HG02798 (cell line): ENCODE results near the gene PNPLA7.
"Not testable (repeated sequence)": the region's sequence is repeated elsewhere in the genome, so short reads cannot be mapped to it uniquely, and the experiment has no call there.

Source experiments
- ATAC-seq: cut with Tn5 transposase; IDR thresholded peaks from one replicate; pipeline ENCODE4 v1.9.1; 2021; ENCODE audit warnings: mild to moderate bottlenecking; ENCODE audit not compliant: unreplicated experiment, poor library complexity

Gene PNPLA7

DNA sequence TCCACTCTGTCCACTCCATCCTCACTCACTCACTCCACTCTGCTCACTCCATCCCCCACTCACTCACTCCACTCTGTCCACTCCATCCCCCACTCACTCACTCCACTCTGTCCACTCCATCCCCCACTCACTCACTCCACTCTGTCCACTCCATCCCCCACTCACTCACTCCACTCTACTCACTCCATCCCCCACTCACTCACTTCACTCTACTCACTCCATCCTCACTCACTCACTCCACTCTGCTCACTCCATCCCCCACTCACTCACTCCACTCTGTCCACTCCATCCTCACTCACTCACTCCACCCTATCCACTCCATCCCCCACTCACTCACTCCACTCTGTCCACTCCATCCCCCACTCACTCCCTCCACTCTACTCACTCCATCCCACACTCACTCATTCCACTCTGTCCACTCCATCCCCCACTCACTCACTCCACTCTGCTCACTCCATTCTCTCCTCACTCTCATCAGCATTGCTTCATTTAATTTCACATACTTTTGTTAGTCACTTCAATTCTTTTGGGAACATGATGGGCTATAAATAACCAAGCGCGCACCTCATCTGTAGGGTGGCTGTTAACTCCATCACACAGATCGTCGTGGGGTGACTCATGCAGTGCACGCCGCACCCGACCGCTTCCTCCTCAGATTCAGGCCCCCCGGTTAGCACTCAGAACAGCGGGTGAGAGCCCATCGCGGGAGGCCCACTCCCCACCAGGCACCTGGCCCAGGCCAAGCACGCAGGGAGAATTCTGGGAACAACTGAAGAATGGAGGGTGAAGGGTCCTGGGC lies 31.3 kb downstream of the PNPLA7 start:
- not testable (repeated sequence) for ATAC-seq

GRCh38 chr9:137516144-137516917 lies 33.9 kb downstream of the PNPLA7 start:
- ATAC-seq, result no peak

- no peak for ATAC-seq
Measured at GRCh38 chr9:137515338-137515724, 34.9 kb downstream of the PNPLA7 start.

DNA sequence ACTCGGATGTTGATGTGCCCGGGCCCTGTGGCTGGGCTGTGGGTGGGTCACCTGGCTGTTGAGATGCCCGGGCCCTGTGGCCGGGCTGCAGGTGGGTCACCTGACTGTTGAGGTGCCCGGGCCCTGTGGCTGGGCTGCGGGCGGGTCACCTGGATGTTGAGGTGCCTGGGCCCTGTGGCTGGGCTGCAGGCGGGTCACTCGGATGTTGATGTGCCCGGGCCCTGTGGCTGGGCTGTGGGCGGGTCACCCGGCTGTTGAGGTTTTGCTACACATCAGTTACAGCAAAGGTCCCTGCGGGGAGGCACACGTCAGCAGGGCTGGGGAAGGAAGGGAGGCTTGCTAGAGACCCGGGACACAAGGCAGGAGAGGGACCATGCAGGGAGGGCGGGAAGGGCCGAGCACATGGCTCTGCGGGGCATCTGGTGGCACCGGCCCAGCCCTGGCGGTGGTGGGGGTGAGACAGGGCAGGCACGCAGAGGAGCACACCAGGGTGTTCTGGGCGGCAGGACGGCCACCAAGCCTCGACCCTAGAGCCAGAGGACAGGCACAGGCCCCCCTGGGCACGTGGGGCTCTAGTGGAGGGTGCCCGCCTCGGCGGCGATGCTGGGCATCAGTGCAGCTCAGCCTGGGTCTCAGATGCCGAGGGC lies 35.4 kb downstream of the PNPLA7 start:
- ATAC-seq, result no peak

DNA sequence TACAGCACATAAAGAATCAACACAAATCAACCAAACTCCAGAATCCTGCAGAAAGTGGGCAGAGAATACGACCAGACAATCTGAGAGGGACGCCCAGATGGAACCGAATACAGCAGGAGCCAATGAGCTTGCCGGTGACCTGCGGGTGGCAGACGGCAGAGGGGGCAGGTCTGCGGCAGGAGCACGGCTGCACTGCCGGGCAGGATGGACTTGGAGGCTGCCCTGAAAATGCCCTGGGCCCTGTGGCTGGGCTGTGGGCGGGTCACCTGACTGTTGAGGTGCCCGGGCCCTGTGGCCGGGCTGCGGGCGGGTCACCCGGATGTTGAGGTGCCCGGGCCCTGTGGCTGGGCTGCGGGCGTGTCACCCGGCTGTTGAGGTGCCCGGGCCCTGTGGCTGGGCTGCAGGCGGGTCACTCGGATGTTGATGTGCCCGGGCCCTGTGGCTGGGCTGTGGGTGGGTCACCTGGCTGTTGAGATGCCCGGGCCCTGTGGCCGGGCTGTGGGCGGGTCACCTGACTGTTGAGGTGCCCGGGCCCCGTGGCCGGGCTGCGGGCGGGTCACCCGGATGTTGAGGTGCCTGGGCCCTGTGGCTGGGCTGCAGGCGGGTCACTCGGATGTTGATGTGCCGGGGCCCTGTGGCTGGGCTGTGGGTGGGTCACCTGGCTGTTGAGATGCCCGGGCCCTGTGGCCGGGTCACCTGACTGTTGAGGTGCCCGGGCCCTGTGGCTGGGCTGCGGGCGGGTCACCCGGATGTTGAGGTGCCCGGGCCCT lies 36.2 kb downstream of the PNPLA7 start:
- not testable (repeated sequence) for ATAC-seq

- not testable (repeated sequence) for ATAC-seq
Measured at GRCh38 chr9:137513136-137513535, 37.1 kb downstream of the PNPLA7 start.

- ATAC-seq, result no peak
Measured at GRCh38 chr9:137511758-137512463, 38.3 kb downstream of the PNPLA7 start.

GRCh38 chr9:137511126-137511525 lies 39.1 kb downstream of the PNPLA7 start:
- not testable (repeated sequence) for ATAC-seq

GRCh38 chr9:137509198-137509597 lies 41.0 kb downstream of the PNPLA7 start:
- no peak for ATAC-seq

DNA sequence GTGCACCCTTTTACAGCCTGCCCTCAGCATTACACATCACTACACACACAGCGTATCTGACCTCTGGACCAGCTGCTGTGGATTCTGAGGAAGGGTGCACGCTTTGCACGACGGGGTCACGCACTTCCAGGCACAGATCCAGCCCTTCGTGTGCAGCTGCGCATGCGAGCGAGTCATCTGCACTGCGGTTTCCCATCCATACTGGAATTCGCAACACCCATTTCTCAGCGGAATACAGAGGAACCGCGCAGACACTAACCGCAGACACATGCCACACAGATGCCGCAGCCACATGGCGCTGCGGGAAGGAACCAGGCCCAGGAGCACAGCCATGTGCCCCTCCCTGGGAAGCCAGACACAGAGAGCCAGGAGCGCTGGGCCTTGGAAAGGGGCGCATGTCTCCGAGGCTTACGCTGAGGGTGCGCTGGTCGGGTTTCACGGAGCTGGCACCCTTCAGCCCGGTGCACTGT lies 43.5 kb downstream of the PNPLA7 start:
- ATAC-seq, result no peak

DNA sequence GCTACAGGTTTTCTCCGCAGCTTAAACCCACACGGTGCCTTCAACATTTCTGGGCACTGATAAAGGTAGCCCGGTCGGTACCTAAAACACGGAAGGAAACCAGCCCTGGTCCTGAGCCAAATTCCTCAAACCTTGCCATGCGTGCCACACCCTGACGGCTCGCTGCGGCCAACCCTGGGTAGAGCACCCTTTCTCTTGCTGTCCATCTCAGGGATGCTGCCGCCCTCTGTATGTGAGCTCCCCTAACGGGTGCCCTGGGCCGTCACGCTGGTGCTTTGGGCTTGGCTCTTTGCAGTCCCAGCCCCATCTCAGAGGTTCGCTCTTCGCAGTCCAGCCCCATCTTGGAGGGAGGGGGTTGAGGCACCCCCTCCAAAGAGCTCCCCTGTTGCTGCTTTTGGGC lies 43.9 kb downstream of the PNPLA7 start:
- no peak for ATAC-seq

GRCh38 chr9:137505421-137506140 lies 44.6 kb downstream of the PNPLA7 start:
- ATAC-seq, result no peak

DNA sequence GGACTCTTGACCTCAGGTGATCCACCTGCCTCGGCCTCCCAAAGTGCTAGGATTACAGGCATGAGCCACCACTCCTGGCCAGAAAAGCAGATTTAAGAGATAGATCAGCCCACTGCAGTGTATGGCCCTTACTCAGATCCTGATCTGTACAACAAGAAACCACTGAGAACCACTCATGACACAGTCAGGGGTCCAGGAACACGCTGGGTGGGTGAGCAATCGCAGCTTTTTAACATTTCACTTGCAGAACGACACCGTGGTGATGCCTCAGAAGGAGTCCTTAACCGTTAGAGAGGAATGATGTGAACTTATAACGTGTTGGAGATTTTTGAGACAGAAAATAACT lies 45.8 kb downstream of the PNPLA7 start:
- ATAC-seq, result no peak

DNA sequence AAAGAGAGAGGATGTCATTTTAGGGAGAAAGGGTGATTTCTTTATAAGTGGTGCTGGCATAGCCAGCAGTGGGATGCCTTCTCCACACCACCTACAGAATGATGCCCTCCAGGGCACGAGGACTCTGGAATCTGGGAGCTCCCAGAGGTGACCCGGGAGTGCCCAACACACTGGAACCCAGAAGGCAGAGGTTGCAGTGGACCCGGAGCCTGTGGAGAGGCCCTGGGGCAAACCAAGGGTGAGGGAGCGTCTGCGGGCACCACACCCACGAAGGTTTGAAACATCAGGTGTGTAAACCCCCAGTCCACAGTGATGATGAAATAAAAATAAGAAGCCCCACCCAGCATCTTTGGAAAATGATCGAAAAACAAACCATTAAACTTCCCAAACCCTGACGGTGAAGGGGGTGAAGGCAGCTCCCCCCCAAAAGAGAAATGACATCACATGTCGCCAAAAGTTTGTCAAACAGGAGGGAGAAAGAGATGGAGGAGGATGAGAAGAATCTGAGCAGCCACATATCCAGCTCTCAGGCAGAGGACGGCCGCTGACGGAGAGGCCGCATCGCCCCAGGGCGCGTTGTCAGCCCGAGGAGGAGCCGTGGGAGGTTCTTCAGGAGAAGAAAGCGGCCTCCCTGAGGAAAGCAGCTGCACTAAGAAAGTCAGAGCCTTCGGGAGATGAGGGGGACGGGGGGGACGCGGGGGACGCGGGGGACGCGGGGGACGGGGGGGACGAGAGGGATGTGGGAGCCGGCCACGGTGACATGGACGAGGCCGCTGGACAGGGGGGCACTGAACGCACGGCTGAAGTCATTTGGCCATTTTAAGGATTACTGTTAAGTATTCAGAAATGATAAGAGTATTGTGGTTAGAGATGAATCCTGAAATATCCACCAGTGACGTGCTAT lies 47.9 kb downstream of the PNPLA7 start:
- ATAC-seq, result no peak

DNA sequence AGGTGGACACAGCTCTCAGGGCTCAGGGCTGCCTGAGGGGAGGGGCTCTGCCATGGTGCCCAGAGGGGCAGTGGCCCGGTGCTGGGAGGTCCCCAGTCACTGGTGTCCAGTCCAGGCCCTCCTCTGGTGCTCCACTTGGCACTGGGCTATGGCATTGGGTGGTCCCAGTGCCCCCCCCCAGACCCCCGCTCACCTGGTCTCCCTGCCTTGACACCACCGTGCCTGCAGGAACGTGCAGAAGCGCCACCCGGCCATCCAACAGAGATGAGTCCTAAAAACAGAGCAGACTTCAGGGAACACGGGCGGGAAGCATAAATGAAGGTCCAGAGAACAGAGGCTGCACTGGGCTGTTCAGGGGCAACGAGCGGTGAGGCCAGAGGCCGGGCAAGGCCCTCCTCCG lies 48.7 kb downstream of the PNPLA7 start:
- ATAC-seq, result no peak

DNA sequence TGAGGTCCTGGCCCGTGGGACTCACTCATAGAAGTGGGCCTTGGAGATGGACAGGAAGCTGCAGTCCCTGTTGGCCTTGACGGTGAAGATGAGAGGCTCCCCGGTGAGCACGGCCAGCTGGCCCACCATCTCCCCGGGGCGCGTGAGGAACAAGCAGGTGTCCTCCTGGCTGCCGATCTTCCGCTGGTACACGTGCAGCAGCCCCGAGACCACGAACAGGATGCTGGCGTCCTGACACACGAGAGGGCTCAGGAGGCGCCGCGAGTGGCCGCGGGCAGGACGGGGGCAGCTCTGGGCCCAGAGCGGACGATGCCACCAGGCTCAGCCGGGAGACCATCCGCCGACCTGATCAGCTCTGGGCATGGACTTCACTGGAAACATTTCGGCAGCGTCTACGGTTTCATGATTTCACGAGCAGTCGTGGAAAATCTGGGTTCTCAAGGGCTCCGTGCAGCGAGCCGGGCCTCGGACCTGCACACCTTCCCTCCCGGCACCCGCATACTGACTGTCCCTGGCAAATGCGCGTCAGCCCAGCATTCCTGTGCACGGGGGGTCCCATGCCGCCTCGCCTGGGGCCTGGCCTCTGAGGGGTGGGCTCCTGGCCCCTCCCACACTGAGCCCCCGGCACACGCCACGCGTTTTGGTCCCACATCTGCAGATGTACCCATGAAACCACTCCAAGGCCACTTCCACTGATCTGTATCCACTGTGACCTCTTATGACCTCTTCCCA lies 49.4 kb downstream of the PNPLA7 start:
- no peak for ATAC-seq

DNA sequence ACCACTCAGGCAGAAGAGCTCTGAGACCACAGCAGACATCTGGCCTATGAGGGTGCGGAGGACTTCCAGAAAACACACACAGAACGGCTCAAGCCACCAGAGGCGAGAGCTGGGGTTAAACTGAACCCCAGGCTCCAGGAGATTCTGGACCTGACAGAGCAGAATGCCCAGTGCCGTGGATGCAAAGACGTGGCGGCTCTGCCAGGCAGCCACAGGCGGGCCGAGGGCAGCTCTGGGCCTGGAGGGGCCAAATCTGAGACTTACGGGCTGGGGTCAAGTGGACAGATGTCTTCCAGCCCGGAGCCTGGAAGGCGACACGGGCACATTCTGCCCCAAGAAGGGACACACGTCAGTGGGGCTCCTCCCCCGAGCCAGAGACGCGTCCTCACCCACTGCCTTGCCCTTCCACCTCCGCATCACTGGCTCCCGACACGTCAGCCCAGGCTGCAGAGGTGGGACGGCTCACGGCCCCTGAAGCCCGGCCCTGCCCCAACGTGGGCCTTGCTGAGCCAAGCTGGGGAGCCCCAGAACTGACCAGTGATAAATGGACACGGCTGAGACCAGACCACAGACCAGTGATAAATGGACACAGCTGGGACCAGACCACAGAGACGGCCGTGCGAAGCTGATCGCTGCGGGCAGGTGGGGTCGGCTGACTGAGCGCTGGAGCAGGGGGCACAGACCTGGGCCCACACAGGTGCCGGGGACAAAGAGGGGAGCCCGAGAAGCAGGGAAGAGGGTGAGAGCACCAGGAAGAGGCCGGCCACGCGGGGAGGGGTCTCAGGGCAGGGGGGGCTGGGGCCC lies 50.1 kb downstream of the PNPLA7 start:
- ATAC-seq, result no peak
